Measurements from ENCODE around the gene STK4. TPM values are rescaled to one million over a fixed set of nuclear protein-coding genes. Genes with fewer than 3 reads are reported as not detected.

The STK4 gene
- total RNA-seq, 1 donor from 2014 or later, result 245 TPM

DNA sequence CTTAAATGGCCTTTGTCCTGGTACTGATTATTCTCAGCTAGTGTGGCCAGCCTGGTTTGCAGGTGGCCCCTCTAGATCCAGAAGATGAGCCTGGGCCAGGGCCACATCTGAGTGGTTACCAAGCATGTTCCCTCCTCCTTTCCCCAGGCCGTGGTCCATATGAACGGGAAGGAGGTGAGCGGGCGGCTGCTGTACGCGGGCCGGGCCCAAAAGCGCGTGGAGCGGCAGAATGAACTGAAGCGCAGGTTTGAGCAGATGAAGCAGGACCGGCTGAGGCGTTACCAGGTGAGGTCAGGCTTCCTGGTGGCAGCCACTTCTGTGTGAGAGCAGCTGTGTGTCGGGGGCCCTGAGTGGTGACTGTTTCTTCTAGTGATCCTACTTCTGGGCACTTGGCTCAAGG is 44.9 kb upstream of the STK4 start:
- CTCF ChIA-PET, result no interaction called here
- TF ChIP-seq CTCF (IDR thresholded peaks at IDR 0.05), result no peak
- H3K27me3 Mint-ChIP-seq, result no peaks in the 10 kb centered on the region
- no peaks in the 10 kb centered on the region for H3K4me1 Mint-ChIP-seq
- H3K9me3 Mint-ChIP-seq, result no peaks in the 10 kb centered on the region
- H3K27ac Mint-ChIP-seq, result no peak overlapping the region
- peaks cover 55% of the 10 kb centered on the region for H3K36me3 Mint-ChIP-seq (ENCODE audit: low read depth)
- DNase-seq (no peak), ATAC-seq (ENCODE audit: low read depth) (no peak)
- no peak overlapping the region for H3K4me3 Mint-ChIP-seq
- intact Hi-C loops (cut with micrococcal nuclease), result no loop called here
- POLR2A ChIA-PET, result interaction anchor here (0.7 kb wide), 1 partner anchor 36 kb away, joined by 5 read pairs; the partner anchor contains the start of gene YWHAB

- intact Hi-C loops (cut with micrococcal nuclease), result no loop called here
- TF ChIP-seq CTCF (IDR thresholded peaks at IDR 0.05), result no peak
- ChIA-PET POLR2A (interaction anchor here (0.6 kb wide), 1 partner anchor 36 kb away, joined by 3 read pairs; the partner anchor contains the start of gene TOMM34), CTCF (no interaction called here)
- no peaks in the 10 kb centered on the region for H3K27me3 Mint-ChIP-seq
- H3K4me3 Mint-ChIP-seq, result no peak overlapping the region
- H3K4me1 Mint-ChIP-seq, result no peaks in the 10 kb centered on the region
- DNase-seq, result no peak
- H3K9me3 Mint-ChIP-seq, result no peaks in the 10 kb centered on the region
- no peak for ATAC-seq (ENCODE audit: low read depth)
- peaks cover 36% of the 10 kb centered on the region for H3K36me3 Mint-ChIP-seq (ENCODE audit: low read depth)
- H3K27ac Mint-ChIP-seq, result no peak overlapping the region
Measured at GRCh38 chr20:44924541-44924940, 41.8 kb upstream of the STK4 start.

GRCh38 chr20:44928595-44928994 is 37.7 kb upstream of the STK4 start:
- Mint-ChIP-seq H3K27me3 (no peaks in the 10 kb centered on the region), H3K27ac (no peak overlapping the region), H3K4me1 (no peaks in the 10 kb centered on the region), H3K36me3 (ENCODE audit: low read depth) (peaks cover 44% of the 10 kb centered on the region), H3K4me3 (no peak overlapping the region), H3K9me3 (no peaks in the 10 kb centered on the region)
- CTCF ChIA-PET, result no interaction called here
- DNase-seq (no peak), ATAC-seq (ENCODE audit: low read depth) (no peak)
- no peak for TF ChIP-seq CTCF (IDR thresholded peaks at IDR 0.05)
- POLR2A ChIA-PET, result no interaction called here
- intact Hi-C loops (cut with micrococcal nuclease), result no loop called here

DNA sequence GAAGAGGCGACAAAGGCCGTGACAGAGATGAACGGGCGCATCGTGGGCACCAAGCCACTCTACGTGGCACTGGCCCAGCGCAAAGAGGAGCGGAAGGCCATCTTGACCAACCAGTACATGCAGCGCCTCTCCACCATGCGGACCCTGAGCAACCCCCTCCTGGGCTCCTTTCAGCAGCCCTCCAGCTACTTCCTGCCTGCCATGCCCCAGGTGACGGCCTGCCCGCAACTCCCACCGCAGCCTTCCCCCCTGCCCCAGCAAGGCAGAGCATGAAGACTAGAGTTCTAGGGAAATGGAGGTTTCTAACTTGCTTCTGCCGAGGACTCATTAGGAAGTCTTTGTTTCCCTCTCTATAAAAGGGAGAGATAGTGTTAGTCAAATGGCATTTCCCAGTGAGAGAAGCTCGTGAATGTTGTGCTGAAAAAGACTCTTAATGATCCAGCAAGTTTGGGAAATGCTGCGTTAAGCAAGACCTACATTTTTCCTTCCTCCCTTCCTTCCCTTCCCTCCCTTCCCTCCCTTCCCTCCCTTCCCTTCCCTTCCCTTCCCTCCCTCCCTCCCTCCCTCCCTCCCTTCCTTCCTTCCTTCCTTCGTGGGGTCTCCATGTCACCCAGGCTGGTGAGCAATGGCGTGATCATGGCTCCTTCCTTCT is 35.7 kb upstream of the STK4 start:
- ATAC-seq (ENCODE audit: low read depth), result no peak
- DNase-seq, result no peak
- Mint-ChIP-seq H3K27ac (no peak overlapping the region), H3K9me3 (no peaks in the 10 kb centered on the region), H3K27me3 (no peaks in the 10 kb centered on the region), H3K36me3 (ENCODE audit: low read depth) (peaks cover 39% of the 10 kb centered on the region), H3K4me3 (no peak overlapping the region), H3K4me1 (no peaks in the 10 kb centered on the region)
- no peak for TF ChIP-seq CTCF (IDR thresholded peaks at IDR 0.05)
- intact Hi-C loops (cut with micrococcal nuclease), result no loop called here
- CTCF ChIA-PET, result no interaction called here
- POLR2A ChIA-PET, result no interaction called here

GRCh38 chr20:44931911-44932310 is 34.4 kb upstream of the STK4 start:
- Mint-ChIP-seq H3K27me3 (no peaks in the 10 kb centered on the region), H3K27ac (no peak overlapping the region), H3K36me3 (ENCODE audit: low read depth) (peaks cover 51% of the 10 kb centered on the region), H3K4me1 (no peaks in the 10 kb centered on the region), H3K9me3 (no peaks in the 10 kb centered on the region), H3K4me3 (no peak overlapping the region)
- no peak for TF ChIP-seq CTCF (IDR thresholded peaks at IDR 0.05)
- CTCF ChIA-PET, result no interaction called here
- POLR2A ChIA-PET, result interaction anchor here (0.5 kb wide), 1 partner anchor 837 kb away, joined by 3 read pairs; no protein-coding TSS in a partner anchor
- intact Hi-C loops (cut with micrococcal nuclease), result no loop called here
- DNase-seq (no peak), ATAC-seq (ENCODE audit: low read depth) (no peak)

Data from activated B cell treated with CpG ODN at 0.5 μM for 24 hours (primary cell).